GM10266 (cell line): ENCODE measurements around the gene MBD3L3.
"Not testable (repeated sequence)": the region's sequence is repeated elsewhere in the genome, so short reads cannot be mapped to it uniquely, and the experiment has no call there.

Experiments
- DNase-seq: peaks from one replicate; pipeline ENCODE4 v3.0.0; 2012; ENCODE audit errors: extremely low spot score
- CTCF ChIP-seq: IDR thresholded peaks from 2 replicates; pipeline ENCODE4 v1.5.1; 2012; ENCODE audit warnings: mild to moderate bottlenecking, low read depth; ENCODE audit not compliant: control insufficient read depth, insufficient read depth; ENCODE audit errors: missing control alignments

Gene MBD3L3

GRCh38 chr19:7058576-7058975 is at the start of gene MBD3L3:
Gene MBD3L3, minus strand, starts transcription at chr19:7058676. Its CDS starts 71 bp downstream, at chr19:7058605.
- not testable (repeated sequence) for DNase-seq

- no peak for DNase-seq
- no peak for TF ChIP-seq CTCF
These were observed 48.5 kb upstream of the MBD3L3 start for GRCh38 chr19:7106711-7107657.

- no peak for TF ChIP-seq CTCF
- peak; percentile 19 for DNase-seq
These were observed 46.4 kb upstream of the MBD3L3 start for GRCh38 chr19:7104747-7105447.

GRCh38 chr19:7101498-7102253 is 43.2 kb upstream of the MBD3L3 start:
- no peak for TF ChIP-seq CTCF
- no peak for DNase-seq

- no peak for DNase-seq
- no peak for TF ChIP-seq CTCF
These were observed 41.1 kb upstream of the MBD3L3 start for GRCh38 chr19:7099597-7099921.

- peak; percentile 87 for DNase-seq
- TF ChIP-seq CTCF, result no peak
These were observed 40.5 kb upstream of the MBD3L3 start for GRCh38 chr19:7098701-7099596.

GRCh38 chr19:7098096-7098495 is 39.6 kb upstream of the MBD3L3 start:
- DNase-seq, result no peak
- no peak for TF ChIP-seq CTCF
